GM21576 (cell line): ENCODE data around the gene ZFYVE28.
"Not testable (repeated sequence)": the region's sequence is repeated elsewhere in the genome, so short reads cannot be mapped to it uniquely, and the experiment has no call there.

ENCODE experiments used
- ATAC-seq: cut with Tn5 transposase; IDR thresholded peaks from one replicate; pipeline ENCODE4 v1.9.1; 2021; ENCODE audit warnings: mild to moderate bottlenecking, moderate library complexity; ENCODE audit not compliant: unreplicated experiment

The ZFYVE28 gene

DNA sequence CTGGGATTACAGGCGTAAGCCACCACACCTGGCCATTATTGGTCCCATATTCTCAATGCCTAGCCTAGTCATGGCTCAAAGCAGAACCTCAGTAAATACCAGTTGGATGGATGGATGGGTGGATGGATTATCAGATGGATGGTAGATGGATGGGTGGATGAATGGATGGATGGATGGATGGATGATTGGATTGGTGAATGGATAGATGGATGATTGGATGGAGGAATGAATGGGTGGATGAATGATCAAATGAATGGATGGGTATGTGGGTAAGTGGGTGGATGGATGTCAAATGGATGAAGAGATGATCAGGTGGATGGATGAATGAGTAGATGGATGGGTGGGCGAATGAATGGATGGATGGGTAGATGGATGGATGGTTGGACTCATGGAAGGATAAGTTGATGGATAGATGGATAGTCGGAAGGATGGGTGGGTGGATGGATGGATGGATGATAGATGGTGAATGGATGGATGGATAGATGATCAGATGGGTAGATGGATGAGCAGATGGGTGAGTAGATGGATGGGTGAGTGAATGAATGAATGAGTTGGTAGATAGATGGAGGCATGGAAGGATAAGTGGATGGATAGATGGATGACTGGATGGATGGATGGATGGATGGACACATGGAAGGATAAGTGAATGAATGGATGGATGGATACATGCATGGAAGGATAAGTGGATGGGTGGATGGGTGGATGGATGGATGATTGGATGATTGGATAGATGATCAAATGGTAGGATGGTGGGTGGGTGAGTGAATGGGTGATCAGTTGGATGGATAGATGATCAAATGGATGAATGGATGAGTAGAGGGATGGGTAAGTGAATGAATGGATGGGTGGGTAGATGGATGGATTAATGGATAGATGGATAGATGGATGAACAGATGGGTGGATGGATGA lies 28.5 kb upstream of the ZFYVE28 start:
- no peak for ATAC-seq

DNA sequence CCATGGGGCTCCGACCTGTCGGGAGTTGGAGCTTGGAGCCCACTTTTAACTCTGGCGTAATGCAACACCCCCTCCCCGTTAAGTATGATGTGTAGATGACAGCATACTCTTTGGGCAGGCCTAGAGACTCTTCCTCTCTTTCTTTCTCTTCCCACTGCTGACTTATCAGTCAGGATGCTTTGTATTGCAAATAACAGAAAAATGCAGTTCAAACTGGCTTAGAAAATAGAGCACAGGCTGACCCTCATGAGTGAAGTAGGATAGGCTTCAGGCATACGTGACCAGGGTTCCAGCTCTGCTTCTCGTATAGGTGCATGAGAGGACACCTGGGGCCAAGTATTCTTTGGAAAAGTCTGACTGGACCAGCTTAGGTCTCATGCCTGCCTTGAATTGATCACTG lies 27.1 kb upstream of the ZFYVE28 start:
- no peak for ATAC-seq

DNA sequence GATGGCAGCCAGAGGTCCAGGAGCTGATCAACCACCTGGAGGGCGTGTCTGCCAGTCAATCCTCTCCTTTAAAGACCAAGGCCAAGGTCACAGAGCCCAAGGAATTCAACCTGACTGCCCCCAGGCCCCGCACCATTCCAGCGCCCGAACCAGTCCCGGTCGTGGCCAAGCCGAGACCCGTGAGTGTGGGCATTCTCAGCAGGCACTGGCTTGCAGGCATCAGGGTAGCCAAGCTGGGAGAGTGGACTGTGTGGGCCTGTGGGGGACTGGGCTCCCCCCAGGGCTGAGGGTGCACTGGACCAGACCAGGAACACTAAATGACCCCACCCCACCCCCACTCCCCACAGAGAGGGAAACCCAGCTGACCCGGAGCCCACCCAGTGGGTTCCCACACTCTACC lies 26.7 kb upstream of the ZFYVE28 start:
- ATAC-seq, result no peak

DNA sequence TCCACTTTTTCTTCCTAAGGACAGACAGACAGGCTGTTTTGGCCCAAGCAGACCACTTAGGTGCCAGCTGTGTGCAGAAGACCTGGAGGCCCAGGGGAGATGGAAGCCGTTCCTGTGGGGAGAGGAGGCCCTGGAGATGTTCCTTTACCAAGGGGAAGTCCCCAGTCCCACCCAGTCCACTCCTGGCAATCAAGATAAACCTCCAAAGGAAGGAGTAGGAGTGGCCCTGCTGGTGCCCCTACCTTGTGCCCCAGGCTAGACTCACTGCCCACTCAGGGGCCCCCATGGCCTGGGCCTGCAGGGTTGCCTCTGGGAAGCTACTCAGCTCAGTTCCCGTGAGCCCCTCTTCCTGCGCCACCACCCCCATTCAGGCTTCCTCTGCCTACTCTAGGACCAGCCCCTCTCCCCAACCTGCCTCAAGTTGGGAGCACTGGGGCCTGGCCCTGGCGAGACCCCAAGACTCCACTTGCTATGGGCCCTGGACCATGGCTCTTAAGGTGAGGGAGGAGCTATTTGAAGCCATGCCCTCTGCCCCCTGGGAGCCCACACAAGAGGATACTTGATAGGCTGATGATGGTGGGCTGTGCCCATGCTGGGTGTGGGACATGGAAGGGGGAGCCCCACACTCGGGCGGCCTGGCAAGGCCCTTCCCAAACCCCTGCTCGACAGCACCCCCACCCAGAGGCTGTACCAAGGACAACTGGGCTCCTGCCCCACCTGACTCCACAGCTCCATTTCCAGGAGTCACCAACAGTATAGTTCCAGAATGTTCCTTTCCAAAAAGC lies 25.7 kb upstream of the ZFYVE28 start:
- ATAC-seq, result no peak

DNA sequence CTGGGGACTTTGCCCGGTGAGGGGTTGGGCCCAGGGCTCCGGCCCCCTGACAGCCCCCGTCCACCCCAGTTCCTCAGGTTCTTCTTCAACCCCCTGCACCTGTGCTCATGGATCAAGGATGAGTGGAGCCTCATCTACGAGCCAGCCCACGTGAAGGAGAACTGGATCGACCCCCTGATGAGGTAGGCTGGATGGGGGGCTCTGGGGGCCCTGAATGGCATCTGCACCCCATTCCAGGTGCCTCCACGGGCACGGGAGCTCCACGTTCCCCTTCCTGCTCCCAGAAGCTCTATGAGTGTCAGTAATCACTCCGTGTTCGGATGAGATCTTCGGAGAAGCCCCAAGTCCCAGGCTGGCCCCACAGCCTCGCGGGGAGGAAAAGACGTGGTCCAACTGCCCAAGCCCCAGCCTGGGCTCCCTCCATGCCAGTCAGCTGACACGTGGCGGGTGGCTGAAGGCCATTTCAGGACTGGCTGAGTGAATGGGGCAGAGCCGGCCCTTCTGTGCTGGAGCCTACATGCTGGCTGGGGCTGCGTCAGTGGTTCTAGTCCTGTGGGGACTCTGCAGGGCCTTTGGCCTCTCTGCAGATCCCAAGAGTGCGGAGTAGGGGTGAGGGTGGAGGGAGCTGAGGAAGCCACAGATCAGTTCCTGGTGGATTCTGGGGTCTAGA lies 24.8 kb upstream of the ZFYVE28 start:
- ATAC-seq, result no peak

DNA sequence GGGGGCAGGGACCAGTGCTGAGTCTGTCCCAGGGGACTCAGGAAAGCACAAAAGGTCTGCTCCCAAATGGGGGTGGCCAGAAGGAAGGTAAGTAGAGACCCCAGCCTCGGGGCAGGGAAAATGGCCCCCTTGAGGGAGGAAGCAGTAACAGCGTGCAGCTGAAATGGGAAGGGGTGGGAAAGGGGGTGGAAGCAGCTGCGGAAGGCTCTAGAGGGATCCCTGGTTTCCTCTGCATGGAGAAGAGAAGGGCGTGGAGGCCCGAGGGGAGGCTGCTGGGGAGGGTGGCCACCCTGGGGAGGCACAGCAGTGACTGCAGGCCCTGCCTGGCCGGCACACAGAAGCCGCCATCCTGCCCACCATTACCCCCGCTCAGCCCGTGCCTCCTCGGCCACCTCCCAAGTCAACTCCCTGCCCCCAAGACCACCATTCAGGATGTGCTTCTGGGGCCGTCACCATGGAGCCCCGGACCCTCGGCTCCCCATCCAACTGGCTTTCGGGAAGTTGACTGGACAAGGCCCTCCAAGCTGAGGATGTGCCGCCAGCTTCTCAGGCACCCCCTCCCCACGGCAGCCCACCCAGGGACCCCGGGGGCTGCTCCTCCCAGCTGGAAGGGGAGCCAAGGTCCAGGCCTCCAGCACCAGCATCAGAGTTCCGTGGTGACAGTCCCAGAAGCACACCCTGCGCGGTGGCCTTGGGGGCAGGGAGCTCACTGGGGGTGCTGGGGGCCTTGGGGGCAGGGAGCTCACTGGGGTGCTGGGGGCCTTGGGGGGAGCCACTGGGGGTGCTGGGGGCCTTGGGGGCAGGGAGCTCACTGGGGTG lies 23.9 kb upstream of the ZFYVE28 start:
- ATAC-seq, result no peak

DNA sequence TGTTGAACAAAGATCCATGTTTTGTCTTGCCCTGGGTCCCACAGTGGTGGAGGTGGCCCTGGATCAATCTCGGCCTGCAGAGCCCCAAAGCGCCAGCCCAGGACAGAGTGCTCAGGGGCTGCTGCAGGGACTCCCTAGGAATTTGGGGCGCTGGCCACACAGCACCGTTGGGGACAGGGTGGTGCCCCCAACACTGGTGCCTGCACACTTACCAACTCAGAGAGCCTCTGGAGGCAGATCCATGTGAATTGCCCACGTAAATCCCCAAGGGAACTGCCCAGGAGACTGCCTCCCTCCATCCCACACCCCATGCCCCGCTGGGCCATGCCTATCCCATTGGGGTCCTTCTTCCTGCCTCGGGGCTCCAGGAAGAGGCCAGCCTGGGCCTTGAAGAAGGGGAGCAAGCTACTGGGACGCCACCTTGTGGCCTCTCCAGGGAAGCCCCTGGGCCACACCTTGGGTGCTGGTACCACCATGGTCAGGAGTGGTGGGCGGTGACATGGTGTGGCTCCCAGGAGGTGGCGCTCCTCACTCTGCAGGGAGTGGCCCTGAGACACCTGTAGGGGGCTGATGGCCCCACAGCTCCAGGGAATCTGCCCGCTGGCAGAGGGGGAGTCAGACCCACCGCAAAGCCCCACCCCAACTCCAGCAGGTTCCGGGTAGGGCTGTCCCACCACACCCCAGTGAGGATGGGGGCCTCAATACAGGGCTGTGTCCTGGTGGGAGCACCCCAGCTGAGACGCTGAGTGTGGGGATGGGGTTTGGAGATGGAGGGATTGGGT lies 23.1 kb upstream of the ZFYVE28 start:
- peak; percentile 87 for ATAC-seq

DNA sequence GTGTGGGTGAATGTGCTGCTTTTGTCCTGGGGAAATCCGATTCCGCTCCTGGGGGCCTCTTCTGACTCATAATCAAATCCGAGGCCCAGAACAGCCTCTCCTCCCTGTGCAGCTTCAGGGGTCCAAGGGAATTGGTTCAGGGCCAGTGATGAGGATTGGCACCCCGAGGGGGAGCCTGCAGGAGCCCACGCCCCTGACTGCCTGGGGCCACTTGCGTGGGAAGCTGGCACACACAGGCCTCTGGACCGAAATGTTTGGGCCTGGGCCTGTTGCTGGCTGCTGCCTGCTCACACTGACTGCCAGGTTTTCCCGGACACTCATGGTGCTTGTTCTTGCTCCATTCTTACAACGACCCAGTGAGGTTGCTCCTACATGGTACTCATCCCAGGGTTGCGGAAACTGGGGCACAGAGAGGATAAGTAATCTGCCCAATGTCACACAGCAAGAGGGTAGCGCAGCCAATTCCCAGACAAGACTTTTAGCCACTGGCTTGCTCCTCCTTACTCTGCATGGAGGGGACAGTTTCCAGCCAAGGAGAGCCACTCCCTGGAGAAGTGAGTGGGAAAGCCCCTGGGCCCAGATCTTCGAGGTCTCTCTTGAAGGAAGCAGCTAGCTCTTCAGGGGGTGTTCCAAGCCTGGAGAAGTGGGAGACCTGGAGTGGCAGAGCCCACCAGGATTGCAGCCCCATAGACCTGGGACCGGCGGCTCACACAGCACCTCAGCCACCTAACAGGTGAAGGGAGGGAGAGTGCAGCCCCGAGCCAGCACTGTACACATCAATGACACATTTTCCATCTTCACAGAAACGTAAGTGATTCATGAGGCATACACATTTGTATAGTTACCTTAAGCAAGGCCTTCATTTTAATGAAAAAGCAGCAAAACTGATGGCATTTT lies 20.6 kb upstream of the ZFYVE28 start:
- ATAC-seq, result no peak

DNA sequence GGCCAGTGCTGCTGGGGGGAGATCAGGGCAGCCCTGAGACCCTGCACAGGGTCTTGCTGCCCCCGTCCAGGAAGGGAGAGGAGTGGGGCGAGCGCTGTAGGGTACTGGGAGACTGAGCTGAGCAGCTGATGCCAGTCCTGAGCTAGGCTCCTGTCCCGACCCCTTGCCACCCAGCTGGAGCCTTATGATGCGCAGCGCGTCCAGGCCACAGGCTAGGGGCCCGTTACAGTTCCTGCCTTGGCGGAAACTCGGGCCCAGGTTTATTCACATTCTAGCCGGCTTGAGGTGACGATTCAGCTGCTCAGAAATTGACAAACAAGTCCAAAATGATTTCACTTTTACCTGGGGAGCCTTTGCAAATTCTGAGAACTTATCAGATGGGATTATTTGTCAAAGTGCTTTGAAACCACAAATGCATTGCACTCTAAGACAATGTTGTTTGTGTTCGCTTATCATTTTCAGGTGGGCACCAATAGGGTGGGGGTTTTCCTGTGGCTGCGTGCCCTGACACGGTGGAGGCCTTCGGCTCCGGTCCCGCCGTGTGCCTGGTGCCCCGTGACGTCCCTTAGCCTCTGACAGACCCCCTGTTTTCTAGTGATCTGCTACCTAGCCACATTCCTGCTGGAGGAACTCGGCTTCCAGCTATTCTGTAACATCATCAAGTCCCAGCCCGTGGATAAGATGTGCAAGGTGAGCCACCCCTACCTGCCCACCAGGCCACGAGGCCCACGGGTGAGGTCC lies 19.2 kb upstream of the ZFYVE28 start:
- ATAC-seq, result no peak

DNA sequence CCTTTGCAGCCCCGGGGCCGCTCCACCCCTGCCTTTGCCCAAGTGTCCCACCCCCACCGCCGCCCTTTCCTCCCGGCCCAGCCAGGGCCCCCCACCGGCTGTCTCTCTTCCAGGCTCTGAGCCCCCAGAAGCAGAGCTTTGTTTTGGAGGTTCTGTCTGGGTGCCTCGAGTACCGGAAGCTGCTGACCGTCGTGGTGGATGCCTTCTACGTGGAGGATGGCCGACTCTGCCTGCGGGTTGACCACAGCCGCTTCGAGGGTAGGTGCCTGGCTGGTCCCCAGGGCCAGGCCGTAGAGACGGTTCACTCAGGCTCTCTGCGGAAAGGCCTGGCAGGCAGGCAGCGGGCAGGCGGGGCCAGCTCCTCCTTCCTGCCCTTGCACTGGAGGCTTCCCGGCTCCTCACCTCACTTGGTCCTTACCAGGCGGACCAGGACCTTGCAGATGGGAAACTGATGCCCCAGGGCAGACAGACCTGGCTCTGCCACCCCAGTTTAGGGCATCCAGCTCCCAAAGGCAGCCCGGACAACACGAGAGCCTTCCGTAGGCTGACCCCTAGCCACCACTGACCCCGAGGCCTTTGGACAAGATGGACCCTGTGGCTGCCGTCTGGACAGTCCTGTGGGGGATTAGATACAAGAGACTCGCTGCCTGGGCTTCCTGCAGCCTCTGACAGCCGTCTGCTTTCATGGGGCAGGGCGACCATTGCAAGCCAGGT lies 18.5 kb upstream of the ZFYVE28 start:
- ATAC-seq, result no peak

DNA sequence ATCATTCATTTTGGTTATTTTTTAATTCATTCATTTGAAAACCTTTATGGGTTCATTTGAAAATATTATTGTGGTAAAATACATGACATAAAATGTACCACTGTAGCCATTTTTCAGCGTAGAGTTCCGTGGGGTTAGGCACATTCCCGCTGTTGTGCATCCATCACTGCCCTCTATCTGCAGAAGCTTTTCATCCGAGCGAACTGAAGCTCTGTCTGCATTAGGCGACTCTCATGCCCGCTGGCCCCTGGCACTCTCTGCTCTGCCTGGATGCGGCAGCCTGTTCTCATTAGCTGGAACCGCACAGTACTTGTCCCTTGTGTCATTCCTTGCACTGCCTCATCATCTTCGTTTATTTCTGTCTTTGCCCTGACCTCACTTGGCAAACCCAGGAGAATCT lies 17.9 kb upstream of the ZFYVE28 start:
- ATAC-seq, result no peak

DNA sequence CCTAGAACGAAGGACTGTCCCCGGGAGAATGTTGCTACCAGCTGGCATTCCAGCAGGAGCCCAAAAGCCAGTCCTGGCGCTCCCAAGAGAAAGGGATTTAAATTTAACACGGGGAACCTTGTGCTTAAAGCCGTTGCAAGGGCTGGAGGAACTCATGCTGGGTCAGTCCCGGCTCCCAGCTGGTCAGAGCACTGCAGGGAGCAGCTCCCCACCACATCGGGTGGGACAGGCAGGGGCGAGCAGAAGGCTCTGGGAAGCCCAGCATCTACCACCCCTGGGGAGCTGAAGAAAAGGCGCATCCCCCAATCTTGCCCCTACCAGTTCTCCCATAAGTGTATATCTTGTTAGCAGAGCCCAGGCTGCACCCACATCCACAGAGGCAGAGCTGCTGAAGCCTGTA lies 16.0 kb upstream of the ZFYVE28 start:
- ATAC-seq, result no peak

DNA sequence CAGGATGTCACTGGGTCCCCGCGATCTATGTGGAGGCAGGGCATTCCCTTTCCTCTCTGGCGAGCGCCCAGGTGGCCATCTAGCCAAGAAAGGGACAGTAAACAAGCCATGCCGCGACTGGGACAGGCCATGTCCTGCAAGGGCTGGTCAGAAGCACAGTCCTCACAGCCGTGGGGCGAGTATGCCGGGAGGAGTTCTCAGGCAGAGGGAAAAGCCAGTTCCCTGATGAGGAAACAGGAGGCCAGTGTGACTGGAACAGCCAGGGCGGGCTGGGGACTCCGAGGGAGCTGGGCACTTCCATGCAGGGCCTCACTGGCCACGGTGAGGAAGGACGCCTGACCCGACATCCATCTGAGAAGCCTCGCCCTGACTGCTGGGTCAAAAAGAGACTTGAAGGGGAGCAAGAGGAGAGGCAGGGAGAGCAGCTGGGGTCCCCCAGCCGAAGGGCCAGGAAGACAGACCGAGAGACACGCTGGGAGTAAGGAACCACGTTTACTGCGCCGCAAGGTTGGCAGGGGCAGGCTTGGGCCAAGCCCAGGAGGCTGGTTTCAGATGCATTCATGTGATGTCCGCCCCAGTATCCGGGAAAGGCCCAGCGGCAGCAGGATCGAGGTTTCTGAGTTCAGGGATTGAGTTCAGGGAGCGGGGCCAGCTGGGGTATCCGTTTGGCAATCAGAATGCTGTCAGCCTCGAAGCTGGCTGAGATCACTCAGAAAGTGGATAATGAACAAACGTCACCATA lies 15.3 kb upstream of the ZFYVE28 start:
- ATAC-seq, result no peak

DNA sequence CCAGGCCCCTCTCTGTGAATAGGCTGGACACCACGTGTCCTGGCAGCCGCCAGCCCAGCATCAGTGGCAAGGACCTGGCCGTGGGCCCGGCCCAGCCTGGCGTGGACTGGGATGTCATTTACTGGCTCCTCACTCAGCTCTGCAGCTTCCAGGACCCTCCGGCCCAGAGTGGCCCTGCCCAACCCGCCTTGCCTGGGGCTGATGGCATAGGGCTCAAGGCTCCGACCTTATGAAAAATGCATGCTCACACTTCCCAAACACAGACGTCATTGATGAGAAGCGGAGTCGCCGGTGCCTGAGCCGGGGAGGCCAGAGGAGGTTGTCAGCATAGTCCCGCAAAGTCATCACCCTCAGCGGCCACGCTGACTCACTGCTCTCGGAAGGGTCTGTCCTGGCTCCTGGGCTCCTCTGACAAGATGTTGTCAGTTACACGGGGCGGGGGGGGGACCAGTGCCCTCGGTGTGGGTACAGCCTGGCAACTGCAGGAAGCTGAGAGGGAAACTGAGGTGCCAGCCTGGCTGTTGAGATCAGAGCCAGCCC lies 14.6 kb upstream of the ZFYVE28 start:
- ATAC-seq, result no peak

DNA sequence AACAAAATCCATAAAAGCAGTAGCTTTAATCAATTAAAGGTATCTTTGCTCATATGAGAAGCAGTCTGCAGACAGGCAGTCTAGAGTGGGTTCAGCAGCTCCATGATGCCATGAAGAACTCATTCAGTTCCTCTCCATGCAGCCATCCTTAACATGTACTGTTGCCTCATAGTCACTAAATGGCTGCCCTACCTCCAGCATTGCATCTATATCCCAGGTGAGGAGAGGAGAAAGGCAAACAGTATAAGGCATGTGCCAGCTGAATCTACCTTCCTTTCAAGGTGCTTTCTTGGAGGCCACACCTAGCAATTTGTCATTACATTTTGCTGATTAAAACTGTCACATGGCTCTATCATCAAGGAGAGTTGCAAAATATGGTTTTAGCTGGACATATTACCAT lies 13.6 kb upstream of the ZFYVE28 start:
- ATAC-seq, result no peak

DNA sequence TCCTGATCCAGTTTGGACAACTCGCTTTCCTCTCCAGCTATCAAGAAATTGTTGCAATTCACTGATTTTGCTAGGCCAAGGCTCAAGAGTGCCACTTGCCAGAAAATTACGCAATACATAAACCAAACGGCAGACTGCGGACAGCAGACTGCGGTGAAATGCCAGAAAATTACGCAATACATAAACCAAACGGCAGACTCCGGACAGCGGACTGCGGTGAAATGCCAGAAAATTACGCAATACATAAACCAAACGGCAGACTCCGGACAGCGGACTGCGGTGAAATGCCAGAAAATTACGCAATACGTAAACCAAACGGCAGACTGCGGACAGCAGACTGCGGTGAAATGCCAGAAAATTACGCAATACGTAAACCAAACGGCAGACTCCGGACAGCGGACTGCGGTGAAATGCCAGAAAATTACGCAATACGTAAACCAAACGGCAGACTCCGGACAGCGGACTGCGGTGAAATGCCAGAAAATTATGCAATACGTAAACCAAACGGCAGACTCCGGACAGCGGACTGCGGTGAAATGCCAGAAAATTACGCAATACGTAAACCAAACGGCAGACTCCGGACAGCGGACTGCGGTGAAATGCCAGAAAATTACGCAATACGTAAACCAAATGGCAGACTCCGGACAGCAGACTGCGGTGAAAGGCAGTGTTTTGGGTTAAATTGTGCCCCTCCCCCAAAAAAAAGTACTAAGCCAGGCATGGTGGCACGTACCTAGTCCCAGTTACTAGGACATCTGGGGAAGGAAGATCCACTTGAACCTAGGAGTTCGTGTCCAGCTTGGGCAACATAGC lies 11.7 kb upstream of the ZFYVE28 start:
- ATAC-seq, result not testable (repeated sequence)
